Small intestine (tissue), 7 donors: ENCODE data around the gene MX1. TPM values are rescaled to one million over a fixed set of nuclear protein-coding genes. Genes with fewer than 3 reads are reported as not detected.
A peak's percentile ranks its signal among the peaks of the same experiment; 100 is the strongest.

Experiments
- DNase-seq, 2 donors: peaks; one replicate each; pipeline versions ENCODE4 v3.0.0 to v3.0.0-alpha.2; 2013
- FAIRE-seq: peaks from 2 replicates; lab custom pipeline; 2012; peaks lifted over from hg19 to GRCh38; lab: Jason Lieb, UNC
- H3K27ac ChIP-seq, 3 donors: one replicate each; pipeline ENCODE4 v1.5.1; 2013; ENCODE audit warnings: low read length in 2 of 3, mild to moderate bottlenecking in 2 of 3, control low read depth in 1 of 3, inconsistent platforms in 1 of 3, low read depth in 1 of 3, moderate library complexity in 1 of 3
- H3K27me3 ChIP-seq, 3 donors: one replicate each; pipeline ENCODE4 v1.6.1; 2013; ENCODE audit warnings: low read length in 3 of 3, inconsistent platforms in 1 of 3; ENCODE audit not compliant: control insufficient read depth in 3 of 3, insufficient read depth in 3 of 3
- H3K36me3 ChIP-seq, 3 donors: one replicate each; pipeline ENCODE4 v1.6.1; 2013; ENCODE audit warnings: low read length in 3 of 3, inconsistent platforms in 1 of 3, low read depth in 1 of 3, mild to moderate bottlenecking in 1 of 3, moderate library complexity in 1 of 3; ENCODE audit not compliant: control insufficient read depth in 3 of 3, insufficient read depth in 2 of 3
- H3K4me1 ChIP-seq, 3 donors: one replicate each; pipeline ENCODE4 v1.6.1; 2013; ENCODE audit warnings: low read length in 2 of 3, inconsistent platforms in 1 of 3, low read depth in 1 of 3, mild to moderate bottlenecking in 1 of 3, moderate library complexity in 1 of 3; ENCODE audit not compliant: control insufficient read depth in 3 of 3, insufficient read depth in 2 of 3
- H3K4me3 ChIP-seq, 3 donors: one replicate each; pipeline ENCODE4 v1.5.1; 2013; ENCODE audit warnings: low read length in 3 of 3, control low read depth in 1 of 3, inconsistent platforms in 1 of 3, low read depth in 1 of 3, mild to moderate bottlenecking in 1 of 3, moderate library complexity in 1 of 3
- H3K9me3 ChIP-seq, 2 donors: one replicate each; pipeline ENCODE4 v1.6.1; 2013; ENCODE audit warnings: low read depth in 1 of 2, low read length in 1 of 2; ENCODE audit not compliant: control insufficient read depth in 2 of 2, insufficient read depth in 1 of 2
- WGBS, 3 donors: extraction: QIAGEN DNeasy Blood & Tissue Kit; methylation state at CpG; one replicate each; pipeline ENCODE4 v1.1.7; 2013; 5-methylcytosine and 5-hydroxymethylcytosine counted together
- polyA plus RNA-seq, 4 donors: library from polyadenylated mRNA; stranded (reverse) in 3 of 4; unstranded in 1 of 4; fragments of 200-250 nt in 3 of 4; fragments of 120-200 nt in 1 of 4; gene quantifications; one replicate each; pipeline versions ENCODE4 v1.2.1 to v1.2.3, GENCODE V29; 2013
- donor health status: healthy with polysubstance abuse.
- donor health status: control.
- donor health status: control.
- donor health status: Bipolar disorder and iron deficiency.
- donor health status: healthy.

The MX1 gene
- polyA plus RNA-seq, 4 donors, result 14.6 to 64.9 (median 36.8) TPM

DNA sequence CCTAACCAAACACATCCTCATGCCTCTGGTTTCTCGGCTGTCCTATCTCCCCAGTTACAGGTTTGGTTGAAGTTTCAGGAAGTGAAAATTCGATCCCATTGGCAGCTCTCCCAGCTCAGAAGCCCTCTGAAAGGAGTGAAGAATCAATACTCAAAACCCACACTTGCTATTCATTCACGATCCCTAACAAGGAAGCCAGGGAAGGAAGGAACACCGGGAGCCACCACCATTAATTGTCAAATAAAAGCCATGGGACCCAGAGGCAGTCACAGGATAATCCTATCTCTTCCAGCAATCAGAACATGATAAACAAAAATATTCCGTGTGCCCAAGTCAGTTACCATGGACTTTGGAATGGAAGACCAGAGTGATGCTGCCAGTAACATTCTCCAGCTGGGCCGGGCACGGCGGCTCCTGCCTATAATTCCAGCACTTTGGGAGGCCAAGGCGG is 74.9 kb downstream of the MX1 start:
- Histone ChIP-seq H3K4me3 (peak overlapping the region in 1 of 3 donors; percentile 27), H3K4me1 (peaks cover 3 to 82% (median 9%) of the 10 kb centered on the region in 3 donors), H3K27ac (peak overlapping the region; percentile 79 to 89 (median 88)), H3K36me3 (peaks cover 0 to 58% (median 2%) of the 10 kb centered on the region in 3 donors), H3K9me3 (no peaks in the 10 kb centered on the region), H3K27me3 (peaks cover 0 to 2% (median 0%) of the 10 kb centered on the region in 3 donors)
- no peak for FAIRE-seq
- 11 to 45% (median 26%) methylated on average over 9 of the region's 9 CpGs for WGBS, 3 donors
- peak; percentile 81 to 89 for DNase-seq

DNA sequence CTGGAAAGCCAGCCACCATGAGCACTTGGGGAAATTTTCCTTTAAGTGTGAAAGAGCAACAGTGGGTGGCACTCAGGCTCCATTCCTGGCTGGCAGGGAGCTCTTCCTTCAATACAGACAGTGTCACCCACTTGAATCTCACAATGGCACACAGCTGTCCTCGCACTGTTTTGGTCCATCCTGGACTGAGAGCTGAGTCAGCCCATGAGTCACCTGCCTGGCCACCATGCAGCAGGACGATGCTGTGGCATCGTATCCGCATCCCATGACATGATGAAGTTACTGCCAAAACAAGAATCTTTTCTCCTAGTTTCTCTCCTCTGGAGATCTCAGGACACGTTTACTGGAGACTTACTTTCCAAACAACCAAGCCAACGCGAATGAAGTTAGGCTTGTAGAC is 75.9 kb downstream of the MX1 start:
- no peak overlapping the region for H3K4me3 ChIP-seq

DNA sequence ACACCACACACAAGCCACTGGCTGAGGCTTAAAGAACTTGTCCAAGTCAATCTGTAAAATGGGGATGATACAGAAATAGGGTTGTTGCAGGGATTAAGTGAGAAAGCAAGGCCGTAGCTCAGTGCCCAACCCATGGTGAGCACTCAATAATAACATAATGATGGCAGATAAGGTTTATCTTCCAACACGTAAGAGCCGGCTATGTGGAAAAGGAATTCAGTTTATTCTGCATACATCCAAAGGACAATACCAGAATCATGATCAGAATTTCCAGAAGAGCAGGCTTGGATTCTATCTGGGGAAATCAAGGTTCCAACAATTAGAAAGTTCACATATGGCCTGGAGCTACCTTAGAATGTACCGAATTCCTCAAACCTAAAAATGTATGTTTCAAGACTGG is 77.3 kb downstream of the MX1 start:
- Histone ChIP-seq H3K27ac (peak overlapping the region; percentile 70 to 88 (median 72)), H3K4me3 (no peak overlapping the region), H3K9me3 (no peaks in the 10 kb centered on the region), H3K4me1 (peaks cover 3 to 64% (median 7%) of the 10 kb centered on the region in 3 donors), H3K36me3 (peaks cover 0 to 54% (median 0%) of the 10 kb centered on the region in 3 donors), H3K27me3 (peaks cover 0 to 2% (median 0%) of the 10 kb centered on the region in 3 donors)
- WGBS, 3 donors, result 24 to 65% (median 35%) methylated on average over 4 of the region's 4 CpGs
- FAIRE-seq (no peak), DNase-seq (peak in 1 of 2 donors; percentile 66)

More for the DNA sequence above, 75.9 kb downstream of the MX1 start:
- Histone ChIP-seq H3K36me3 (peaks cover 0 to 61% (median 2%) of the 10 kb centered on the region in 3 donors), H3K27me3 (peaks cover 0 to 2% (median 0%) of the 10 kb centered on the region in 3 donors), H3K9me3 (no peaks in the 10 kb centered on the region), H3K4me1 (peaks cover 3 to 76% (median 9%) of the 10 kb centered on the region in 3 donors), H3K27ac (peak overlapping the region; percentile 65 to 88 (median 69))
- FAIRE-seq (no peak), DNase-seq (peak in 1 of 2 donors; percentile 61)
- WGBS, 3 donors, result 37 to 64% (median 47%) methylated on average over 7 of the region's 7 CpGs

DNA sequence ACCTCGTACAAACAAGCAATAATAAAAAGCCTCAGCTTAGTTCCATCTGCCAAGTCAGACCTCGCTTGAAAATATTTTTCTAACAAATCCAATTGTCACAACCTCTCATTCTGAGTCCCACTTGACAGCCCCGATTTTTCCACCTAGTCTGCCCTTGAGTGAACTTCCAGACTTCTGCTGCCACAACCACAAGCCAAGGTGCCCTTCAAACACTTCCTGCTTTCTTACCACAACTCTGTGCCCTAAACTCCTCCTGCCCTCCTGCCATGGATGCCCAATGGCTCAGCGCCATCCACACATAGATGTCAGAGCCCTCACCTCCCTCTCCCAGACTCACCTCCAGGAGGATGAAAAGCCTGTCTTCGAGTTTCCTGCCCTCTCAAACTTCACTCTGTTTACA is 78.0 kb downstream of the MX1 start:
- H3K27ac ChIP-seq, result peak overlapping the region; percentile 70 to 98 (median 88)
- 22 to 38% (median 26%) methylated on average over 5 of the region's 5 CpGs for WGBS, 3 donors
- peak in 1 of 2 donors; percentile 64 for DNase-seq

DNA sequence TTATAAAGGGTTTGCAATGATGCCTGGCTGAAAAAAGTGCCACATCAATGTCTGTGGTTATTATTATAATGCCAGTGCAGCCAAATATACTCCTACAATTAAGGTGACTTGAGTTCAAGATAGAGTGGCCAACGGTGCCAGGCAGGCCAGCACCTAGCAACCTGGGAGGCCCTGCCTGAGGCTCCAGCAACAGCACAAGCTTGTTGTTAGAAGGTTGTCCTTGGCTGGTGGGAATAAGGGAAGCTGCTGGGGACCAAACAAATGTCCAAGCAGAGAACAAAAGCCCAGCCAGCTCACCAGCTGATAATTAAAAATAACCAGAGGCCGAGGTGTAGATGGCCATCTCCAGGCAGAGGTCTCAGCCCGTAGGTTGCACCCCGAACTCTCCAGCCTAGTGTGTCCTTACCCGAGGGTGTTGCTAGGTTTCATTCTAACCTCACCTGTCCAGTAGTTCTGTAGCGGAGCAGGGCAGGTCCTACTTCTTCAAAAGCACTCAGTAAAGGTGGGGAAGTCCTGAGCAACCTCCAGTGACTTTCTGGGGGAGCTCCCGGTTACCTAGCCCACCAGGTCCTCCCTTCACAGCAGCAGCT is 80.1 kb downstream of the MX1 start:
- FAIRE-seq, result no peak
- 14 to 45% (median 28%) methylated on average over 7 of the region's 7 CpGs for WGBS, 3 donors

More for the DNA sequence above, 78.0 kb downstream of the MX1 start:
- peak overlapping the region in 2 of 3 donors; percentile 74 to 94 for H3K4me3 ChIP-seq
- peaks cover 0 to 2% (median 0%) of the 10 kb centered on the region in 3 donors for H3K27me3 ChIP-seq
- H3K4me1 ChIP-seq, result peaks cover 3 to 60% (median 7%) of the 10 kb centered on the region in 3 donors
- H3K9me3 ChIP-seq, result no peaks in the 10 kb centered on the region
- H3K36me3 ChIP-seq, result peaks cover 0 to 48% (median 0%) of the 10 kb centered on the region in 3 donors
- no peak for FAIRE-seq

DNA sequence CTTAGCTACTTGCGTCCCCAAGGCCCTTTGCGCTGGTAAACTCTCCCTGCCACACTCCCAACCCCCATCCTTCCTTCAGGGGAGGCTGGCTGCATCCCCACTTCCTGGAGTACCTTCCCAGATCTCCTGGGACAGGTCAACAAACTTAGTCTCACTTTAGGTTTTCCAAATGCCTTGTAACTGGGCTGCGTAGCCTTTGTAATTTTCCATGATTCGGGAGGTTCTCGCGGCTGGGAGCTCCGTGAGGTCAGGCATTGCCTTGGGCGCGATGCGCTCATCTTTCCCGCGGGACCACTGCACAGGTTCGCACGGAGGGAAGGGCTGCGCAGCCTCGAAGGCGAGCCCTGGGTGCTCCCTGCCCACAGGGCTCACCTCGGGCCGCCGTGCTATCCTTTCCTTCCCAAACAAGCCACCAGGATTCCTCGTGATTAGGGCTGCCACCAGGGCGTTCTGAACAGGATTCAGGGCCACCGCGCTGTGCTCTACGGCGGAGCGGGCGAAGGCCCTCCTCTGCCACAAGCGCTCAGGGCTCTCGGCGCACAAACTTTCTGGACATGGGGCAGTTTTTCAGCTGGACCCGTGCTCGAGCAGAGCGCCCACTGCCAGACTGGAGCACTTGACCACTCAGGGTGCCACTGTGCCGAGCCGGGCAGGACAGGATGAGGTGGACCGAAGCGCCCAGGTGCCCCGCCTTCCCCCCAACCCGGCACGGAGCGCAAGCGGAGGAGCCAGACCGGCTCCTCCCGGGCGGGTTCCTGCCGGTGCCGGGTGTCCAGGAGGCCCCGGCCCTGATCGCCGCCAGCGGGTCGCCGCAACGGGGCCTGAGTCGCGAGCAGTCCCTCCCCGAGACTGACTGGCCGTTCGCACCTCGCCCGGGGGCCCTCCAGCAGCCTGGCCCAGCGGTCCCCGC is 80.8 kb downstream of the MX1 start:
- DNase-seq, result peak; percentile 64 to 69
- peak overlapping the region; percentile 88 to 98 (median 88) for H3K27ac ChIP-seq
- FAIRE-seq, result no peak

More for the DNA sequence above, 80.1 kb downstream of the MX1 start:
- peaks cover 0 to 3% of the 10 kb centered on the region in 2 donors for H3K9me3 ChIP-seq
- peak in 1 of 2 donors; percentile 35 for DNase-seq
- peak overlapping the region; percentile 2 to 94 (median 74) for H3K4me3 ChIP-seq
- H3K4me1 ChIP-seq, result peaks cover 0 to 50% (median 0%) of the 10 kb centered on the region in 3 donors
- H3K36me3 ChIP-seq, result peaks cover 0 to 45% (median 0%) of the 10 kb centered on the region in 3 donors
- H3K27ac ChIP-seq, result peak overlapping the region; percentile 88 to 98 (median 88)
- no peaks in the 10 kb centered on the region for H3K27me3 ChIP-seq

DNA sequence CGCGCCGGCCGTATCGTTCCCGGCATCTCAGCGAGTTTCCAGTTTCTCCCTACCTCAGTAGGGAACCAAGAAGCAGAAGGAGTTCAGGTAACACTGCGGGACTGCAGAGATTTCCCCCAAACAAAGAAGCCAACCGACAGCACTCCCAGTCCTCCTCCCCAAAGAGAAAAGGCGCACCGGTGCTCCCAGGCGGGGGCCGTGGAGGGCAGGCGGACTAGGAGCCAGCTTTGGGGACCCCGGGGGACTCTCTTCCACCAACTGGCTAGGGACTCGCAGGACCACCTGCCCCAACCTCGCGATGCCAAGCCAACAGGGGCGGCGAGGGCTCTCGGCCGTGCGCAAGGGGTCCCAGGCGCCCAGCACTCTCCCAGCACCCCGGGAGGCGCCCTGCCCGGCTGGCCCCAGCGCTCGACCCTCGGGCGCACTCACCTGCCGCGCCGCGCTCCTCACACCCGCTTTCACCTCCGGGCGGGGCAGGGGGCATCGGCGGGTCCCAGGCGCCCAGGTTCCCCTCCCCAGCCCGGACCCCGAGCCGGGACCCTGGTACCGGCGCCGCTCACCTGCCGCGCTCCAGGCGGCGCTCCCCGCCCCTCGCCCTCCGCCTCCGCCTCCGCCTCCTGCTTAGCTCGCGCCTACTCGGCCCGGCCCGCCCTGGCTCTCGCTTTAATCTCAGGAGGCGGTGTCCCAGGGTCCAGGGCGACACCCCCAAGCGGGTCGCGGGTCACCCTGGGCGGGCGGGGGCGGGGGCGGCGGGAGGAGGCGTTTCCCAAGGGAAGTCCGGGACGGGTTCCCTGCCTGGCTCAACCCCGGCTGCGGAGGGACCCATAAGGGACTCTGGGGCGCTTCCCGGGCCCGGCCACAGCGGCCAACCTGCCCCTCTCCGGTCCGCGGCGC is 81.7 kb downstream of the MX1 start, which contains the start of gene TMPRSS2:
Gene TMPRSS2, minus strand, starts transcription at position 638 of the 894 bp plus-strand sequence. CDS start 10,025 bp downstream, outside the sequence.
- H3K9me3 ChIP-seq, result peaks cover 0 to 3% of the 10 kb centered on the region in 2 donors
- peak within 1 kb of the TSS; percentile 55 to 94 (median 74) for H3K4me3 ChIP-seq
- no peaks in the 10 kb centered on the region for H3K27me3 ChIP-seq
- FAIRE-seq (no peak), DNase-seq (peak; percentile 93 to 94)
- H3K27ac ChIP-seq, result peak within 1 kb of the TSS; percentile 88 to 98 (median 95)
- H3K36me3 ChIP-seq, result peaks cover 0 to 37% (median 0%) of the 10 kb centered on the region in 3 donors
- H3K4me1 ChIP-seq, result peaks cover 0 to 40% (median 0%) of the 10 kb centered on the region in 3 donors
- 0 to 2% (median 1%) methylated on average over 55 to 85 of the region's 85 CpGs for WGBS, 3 donors

More for the DNA sequence above, 80.8 kb downstream of the MX1 start:
- H3K36me3 ChIP-seq, result peaks cover 0 to 42% (median 0%) of the 10 kb centered on the region in 3 donors
- H3K4me1 ChIP-seq, result peaks cover 0 to 48% (median 0%) of the 10 kb centered on the region in 3 donors
- peak overlapping the region; percentile 55 to 94 (median 74) for H3K4me3 ChIP-seq
- WGBS, 3 donors, result 2 to 4% (median 4%) methylated on average over 49 to 64 of the region's 64 CpGs
- no peaks in the 10 kb centered on the region for H3K27me3 ChIP-seq
- H3K9me3 ChIP-seq, result peaks cover 0 to 3% of the 10 kb centered on the region in 2 donors
